Urinary bladder (tissue), 4 donors: ENCODE measurements around the gene TUBAL3. TPM values are rescaled to one million over a fixed set of nuclear protein-coding genes. Genes with fewer than 3 reads are reported as not detected.

Experiments
- DNase-seq: peaks from one replicate; pipeline ENCODE4 v3.0.0-alpha.2; 2015; ENCODE audit errors: extremely low spot score
- H3K27ac ChIP-seq: one replicate; pipeline ENCODE4 v1.5.1; 2013; ENCODE audit warnings: low read depth, mild to moderate bottlenecking, moderate library complexity
- H3K36me3 ChIP-seq: one replicate; pipeline ENCODE4 v1.6.1; 2013; ENCODE audit warnings: mild to moderate bottlenecking, moderate library complexity; ENCODE audit not compliant: insufficient read depth
- H3K4me1 ChIP-seq: one replicate; pipeline ENCODE4 v1.6.1; 2013; ENCODE audit warnings: mild to moderate bottlenecking, moderate library complexity; ENCODE audit not compliant: insufficient read depth
- H3K4me3 ChIP-seq: one replicate; pipeline ENCODE4 v1.5.1; 2013; ENCODE audit warnings: low read depth, low read length
- WGBS: extraction: QIAGEN DNeasy Blood & Tissue Kit; methylation state at CpG from one replicate; pipeline ENCODE4 v1.1.7; 2013; 5-methylcytosine and 5-hydroxymethylcytosine counted together
- polyA plus RNA-seq: library from polyadenylated mRNA; stranded (reverse); fragments of 200-250 nt; gene quantifications from one replicate; pipeline ENCODE4 v1.2.3, GENCODE V29; 2013
- total RNA-seq: library from RNA; depleted of rRNA; stranded (reverse); fragments of >200 nt; gene quantifications from one replicate; pipeline ENCODE4 v1.2.3, GENCODE V29; 2014
- donor health status: healthy with polysubstance abuse.
- donor health status: healthy.

TUBAL3 gene
- total and polyA plus RNA-seq, 2 donors = 0.05 to 0.16 TPM

- DNase-seq = no peak
Measured at GRCh38 chr10:5361966-5362365, 42.7 kb downstream of the TUBAL3 start.

GRCh38 chr10:5360318-5360915 is 44.2 kb downstream of the TUBAL3 start:
- Histone ChIP-seq H3K27ac (no peak overlapping the region), H3K4me3 (no peak overlapping the region), H3K4me1 (no peaks in the 10 kb centered on the region), H3K36me3 (no peaks in the 10 kb centered on the region)
- no peak for DNase-seq
- WGBS = 16% methylated on average over 7 of the region's 7 CpGs

More at GRCh38 chr10:5361966-5362365, 42.7 kb downstream of the TUBAL3 start:
- Histone ChIP-seq H3K4me1 (no peaks in the 10 kb centered on the region), H3K36me3 (no peaks in the 10 kb centered on the region), H3K27ac (no peak overlapping the region), H3K4me3 (no peak overlapping the region)
- 86% methylated on average over 4 of the region's 4 CpGs for WGBS

- no peaks in the 10 kb centered on the region for H3K4me1 ChIP-seq
- H3K4me3 ChIP-seq = no peak overlapping the region
- WGBS = 87% methylated on average over 4 of the region's 4 CpGs
- no peaks in the 10 kb centered on the region for H3K36me3 ChIP-seq
- no peak for DNase-seq
- H3K27ac ChIP-seq = no peak overlapping the region
Measured at GRCh38 chr10:5356302-5356763, 48.3 kb downstream of the TUBAL3 start.

- WGBS = 65% methylated on average over 6 of the region's 6 CpGs
- Histone ChIP-seq H3K36me3 (no peaks in the 10 kb centered on the region), H3K4me1 (no peaks in the 10 kb centered on the region), H3K27ac (no peak overlapping the region), H3K4me3 (no peak overlapping the region)
- no peak for DNase-seq
Measured at GRCh38 chr10:5355594-5356301, 48.9 kb downstream of the TUBAL3 start.

- no peak for DNase-seq
- 59% methylated on average over 3 of the region's 3 CpGs for WGBS
- H3K4me1 ChIP-seq = no peaks in the 10 kb centered on the region
- no peaks in the 10 kb centered on the region for H3K36me3 ChIP-seq
- no peak overlapping the region for H3K27ac ChIP-seq
- H3K4me3 ChIP-seq = no peak overlapping the region
Measured at GRCh38 chr10:5354068-5354467, 50.6 kb downstream of the TUBAL3 start.

- H3K27ac ChIP-seq = no peak overlapping the region
- no peaks in the 10 kb centered on the region for H3K4me1 ChIP-seq
- no peak for DNase-seq
- no peaks in the 10 kb centered on the region for H3K36me3 ChIP-seq
- H3K4me3 ChIP-seq = no peak overlapping the region
- WGBS = 48% methylated on average over 2 of the region's 2 CpGs
Measured at GRCh38 chr10:5349362-5349761, 55.3 kb downstream of the TUBAL3 start.

GRCh38 chr10:5346881-5347280 is 57.7 kb downstream of the TUBAL3 start:
- WGBS = 66% methylated on average over 4 of the region's 4 CpGs
- H3K27ac ChIP-seq = no peak overlapping the region

GRCh38 chr10:5344746-5345145 is 59.9 kb downstream of the TUBAL3 start:
- Histone ChIP-seq H3K27ac (no peak overlapping the region), H3K4me3 (no peak overlapping the region), H3K36me3 (no peaks in the 10 kb centered on the region), H3K4me1 (no peaks in the 10 kb centered on the region)
- no peak for DNase-seq

More at GRCh38 chr10:5346881-5347280, 57.7 kb downstream of the TUBAL3 start:
- H3K4me3 ChIP-seq = no peak overlapping the region
- no peaks in the 10 kb centered on the region for H3K4me1 ChIP-seq
- no peak for DNase-seq
- H3K36me3 ChIP-seq = no peaks in the 10 kb centered on the region

GRCh38 chr10:5343979-5344378 is 60.6 kb downstream of the TUBAL3 start:
- H3K4me3 ChIP-seq = no peak overlapping the region
- no peaks in the 10 kb centered on the region for H3K36me3 ChIP-seq
- no peaks in the 10 kb centered on the region for H3K4me1 ChIP-seq
- DNase-seq = no peak
- 73% methylated on average over 4 of the region's 4 CpGs for WGBS
- no peak overlapping the region for H3K27ac ChIP-seq

GRCh38 chr10:5343561-5343960 is 61.1 kb downstream of the TUBAL3 start:
- no peak for DNase-seq
- 58% methylated on average over 4 of the region's 4 CpGs for WGBS
- H3K4me1 ChIP-seq = no peaks in the 10 kb centered on the region
- no peak overlapping the region for H3K27ac ChIP-seq
- no peaks in the 10 kb centered on the region for H3K36me3 ChIP-seq
- H3K4me3 ChIP-seq = no peak overlapping the region

Other genes with a start within 250 kb of the TUBAL3 start
- gene AKR1C8, start 219.7 kb downstream of the TUBAL3 start, total RNA-seq = not detected
- gene AKR1C8, start 219.7 kb downstream of the TUBAL3 start, polyA plus RNA-seq = not detected
- not detected for gene AKR1C4, start 208.0 kb downstream of the TUBAL3 start, total RNA-seq
- gene AKR1C4, start 208.0 kb downstream of the TUBAL3 start, polyA plus RNA-seq = 0.09 TPM
- not detected for gene UCN3, start 39.9 kb downstream of the TUBAL3 start, total RNA-seq
- not detected for gene UCN3, start 39.9 kb downstream of the TUBAL3 start, polyA plus RNA-seq
- 108 TPM for gene NET1, start 7.7 kb upstream of the TUBAL3 start, total RNA-seq
- gene NET1, start 7.7 kb upstream of the TUBAL3 start, polyA plus RNA-seq = 54.0 TPM
- not detected for gene CALML5, start 94.7 kb upstream of the TUBAL3 start, total RNA-seq
- gene CALML5, start 94.7 kb upstream of the TUBAL3 start, polyA plus RNA-seq = not detected
- gene CALML3, start 120.1 kb upstream of the TUBAL3 start, total RNA-seq = not detected
- not detected for gene CALML3, start 120.1 kb upstream of the TUBAL3 start, polyA plus RNA-seq